Ecto neural progenitor cell (in vitro differentiated cells): ENCODE data around the gene CCDC85C.

Experiments
- DNase-seq: peaks from one replicate; pipeline ENCODE4 v3.0.0-alpha.2; 2018; ENCODE audit warnings: low spot score

CCDC85C gene

GRCh38 chr14:99572173-99572999 is 31.6 kb downstream of the CCDC85C start:
- DNase-seq, result no peak

GRCh38 chr14:99571303-99571986 is 32.6 kb downstream of the CCDC85C start:
- DNase-seq, result no peak

- no peak for DNase-seq
These were observed 33.3 kb downstream of the CCDC85C start for GRCh38 chr14:99570544-99571302.

GRCh38 chr14:99569725-99570543 is 34.1 kb downstream of the CCDC85C start:
- DNase-seq, result no peak

- DNase-seq, result no peak
These were observed 35.1 kb downstream of the CCDC85C start for GRCh38 chr14:99568567-99569560.

- DNase-seq, result no peak
These were observed 37.3 kb downstream of the CCDC85C start for GRCh38 chr14:99566390-99567354.

- DNase-seq, result no peak
These were observed 38.0 kb downstream of the CCDC85C start for GRCh38 chr14:99566009-99566389.

GRCh38 chr14:99565383-99565782 is 38.6 kb downstream of the CCDC85C start:
- DNase-seq, result no peak

- DNase-seq, result no peak
These were observed 39.1 kb downstream of the CCDC85C start for GRCh38 chr14:99564926-99565259.

GRCh38 chr14:99564256-99564925 is 39.6 kb downstream of the CCDC85C start:
- no peak for DNase-seq

- DNase-seq, result no peak
These were observed 40.3 kb downstream of the CCDC85C start for GRCh38 chr14:99563749-99564129.

GRCh38 chr14:99562856-99563748 is 40.9 kb downstream of the CCDC85C start:
- DNase-seq, result peak; percentile 93

GRCh38 chr14:99561864-99562263 is 42.1 kb downstream of the CCDC85C start:
- no peak for DNase-seq

- DNase-seq, result no peak
These were observed 42.9 kb downstream of the CCDC85C start for GRCh38 chr14:99560922-99561683.

- no peak for DNase-seq
These were observed 43.6 kb downstream of the CCDC85C start for GRCh38 chr14:99560403-99560802.

- DNase-seq, result no peak
These were observed 44.6 kb downstream of the CCDC85C start for GRCh38 chr14:99559286-99559990.
